PC-3 (cell line): ENCODE results near the gene LRCH1. TPM values are rescaled to one million over a fixed set of nuclear protein-coding genes. Genes with fewer than 3 reads are reported as not detected.

Experiments
- ATAC-seq: fragments of 200-7000 bp; cut with Tn5 transposase; 2 replicates; pipeline ENCODE4 v1.9.1; 2020; ENCODE audit warnings: mild to moderate bottlenecking, moderate library complexity
- BruUV-seq: library from RNA; stranded (reverse); fragments of 400-500 nt; replicated peaks from 2 replicates; lab custom pipeline; 2021; lab: Mats Ljungman, UMichigan
- CTCF ChIA-PET: fragments of 300-600 bp; sonication (Branson Sonifier 250); formaldehyde crosslinking; loops from one replicate; lab custom pipeline; 2022; ENCODE audit warnings: antibody characterized with exemption; lab: Charles Lee
- POLR2A ChIA-PET: fragments of 300-600 bp; sonication (Branson Sonifier 250); formaldehyde crosslinking; loops from one replicate; lab custom pipeline; 2022; ENCODE audit warnings: antibody characterized with exemption; ENCODE audit not compliant: unreplicated experiment; lab: Charles Lee
- DNase-seq: peaks from one replicate; pipeline ENCODE4 v3.0.0-alpha.2; 2015
- H2AFZ ChIP-seq: fragments of 300-600 bp; sonication (generic); 2 replicates; pipeline ENCODE4 v1.6.0; 2016; ENCODE audit warnings: antibody characterized with exemption, low read length
- H3F3A ChIP-seq: fragments of 300-600 bp; sonication (generic); one replicate; pipeline ENCODE4 v1.6.0; 2017; ENCODE audit warnings: antibody characterized with exemption, low read length, control low read depth, mild to moderate bottlenecking; ENCODE audit not compliant: unreplicated experiment
- H3K27ac ChIP-seq: fragments of 300-600 bp; sonication (generic); 2 replicates; pipeline ENCODE4 v1.5.1; 2016; ENCODE audit warnings: mild to moderate bottlenecking, low read length
- H3K27me3 ChIP-seq: fragments of 300-600 bp; sonication (generic); 2 replicates; pipeline ENCODE4 v1.6.1; 2016; ENCODE audit warnings: low read length, mixed read lengths
- H3K36me3 ChIP-seq: fragments of 300-600 bp; sonication (generic); 2 replicates; pipeline ENCODE4 v1.6.1; 2016; ENCODE audit warnings: low read depth, mixed run types, low read length, mixed read lengths
- H3K4me1 ChIP-seq: fragments of 300-600 bp; sonication (generic); 2 replicates; pipeline ENCODE4 v1.5.1; 2016; ENCODE audit warnings: low read length; ENCODE audit not compliant: insufficient read depth
- H3K4me2 ChIP-seq: fragments of 300-600 bp; sonication (generic); 2 replicates; pipeline ENCODE4 v1.6.0; 2016; ENCODE audit warnings: low read length
- H3K4me3 ChIP-seq: fragments of 300-600 bp; sonication (generic); 2 replicates; pipeline ENCODE4 v1.5.1; 2016; ENCODE audit warnings: mild to moderate bottlenecking, low read length, mixed read lengths
- H3K79me2 ChIP-seq: fragments of 300-600 bp; sonication (generic); 2 replicates; pipeline ENCODE4 v1.6.1; 2017; ENCODE audit warnings: low read length, mixed read lengths
- H3K9ac ChIP-seq: fragments of 300-600 bp; sonication (generic); 2 replicates; pipeline ENCODE4 v1.6.0; 2016; ENCODE audit warnings: mild to moderate bottlenecking, low read length
- H3K9me2 ChIP-seq: fragments of 300-600 bp; sonication (generic); replicated peaks from 2 replicates; pipeline ENCODE4 v1.6.1; 2016; ENCODE audit warnings: mixed run types, low read length, mixed read lengths
- H3K9me3 ChIP-seq: fragments of 300-600 bp; sonication (generic); 2 replicates; pipeline ENCODE4 v1.6.1; 2016; ENCODE audit warnings: low read length, mixed read lengths
- H4K20me1 ChIP-seq: fragments of 300-600 bp; sonication (generic); 2 replicates; pipeline ENCODE4 v1.6.1; 2016; ENCODE audit warnings: low read length, mixed read lengths
- EZH2 ChIP-seq: fragments of 300-600 bp; sonication (generic); IDR thresholded peaks from one replicate; pipeline ENCODE4 v1.6.1; 2017; ENCODE audit warnings: antibody characterized with exemption, mild to moderate bottlenecking, low read length; ENCODE audit not compliant: unreplicated experiment
- EZH2phosphoT487 ChIP-seq: fragments of 300-600 bp; sonication (generic); IDR thresholded peaks from 2 replicates; pipeline ENCODE4 v1.6.1; 2018; ENCODE audit warnings: mild to moderate bottlenecking, antibody characterized with exemption, low read length, borderline replicate concordance
- intact Hi-C: fragments of 100-400 bp; cut with micrococcal nuclease; formaldehyde crosslinking; loops from 2 replicates; pipeline ENCODE4 v1.9.0; 2023
- total RNA-seq: library from RNA; depleted of rRNA; stranded (reverse); fragments of >200 nt; gene quantifications from 2 replicates; pipeline ENCODE4 v1.2.3, GENCODE V29; 2014
- TF ChIP-seq, protein P1 (sequence below): fragments of 300-600 bp; sonication (generic); conservative IDR thresholded peaks from 2 replicates; pipeline ENCODE4 v1.5.1; 2017; ENCODE audit warnings: antibody characterized with exemption, low read depth, mild to moderate bottlenecking, low read length

The LRCH1 gene
- total RNA-seq, 1 experiment from 2014 or later = 4.3 TPM

DNA sequence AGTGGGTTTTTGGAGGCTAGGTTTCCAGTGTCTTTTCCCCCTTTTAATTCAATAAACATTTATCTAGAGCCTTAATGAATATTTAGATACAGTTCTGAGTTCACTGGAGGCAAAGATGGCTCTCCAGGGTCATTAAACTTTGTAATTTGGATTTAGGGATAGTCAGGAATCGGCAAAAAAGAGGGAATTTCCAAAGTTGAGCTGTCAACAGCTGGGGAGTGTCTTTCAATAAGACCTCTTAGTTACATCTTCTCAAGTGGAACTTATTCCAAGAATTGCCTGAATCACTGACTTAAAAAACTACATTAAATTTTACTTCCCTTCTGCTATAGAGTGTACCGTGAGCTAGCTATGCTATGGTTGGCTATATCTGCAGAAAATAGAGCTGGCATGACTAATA, 2.0 kb downstream of the LRCH1 start:
- Histone ChIP-seq H3K9ac (peak overlapping the region; percentile 91), H3K4me2 (peak overlapping the region; percentile 91)

DNA sequence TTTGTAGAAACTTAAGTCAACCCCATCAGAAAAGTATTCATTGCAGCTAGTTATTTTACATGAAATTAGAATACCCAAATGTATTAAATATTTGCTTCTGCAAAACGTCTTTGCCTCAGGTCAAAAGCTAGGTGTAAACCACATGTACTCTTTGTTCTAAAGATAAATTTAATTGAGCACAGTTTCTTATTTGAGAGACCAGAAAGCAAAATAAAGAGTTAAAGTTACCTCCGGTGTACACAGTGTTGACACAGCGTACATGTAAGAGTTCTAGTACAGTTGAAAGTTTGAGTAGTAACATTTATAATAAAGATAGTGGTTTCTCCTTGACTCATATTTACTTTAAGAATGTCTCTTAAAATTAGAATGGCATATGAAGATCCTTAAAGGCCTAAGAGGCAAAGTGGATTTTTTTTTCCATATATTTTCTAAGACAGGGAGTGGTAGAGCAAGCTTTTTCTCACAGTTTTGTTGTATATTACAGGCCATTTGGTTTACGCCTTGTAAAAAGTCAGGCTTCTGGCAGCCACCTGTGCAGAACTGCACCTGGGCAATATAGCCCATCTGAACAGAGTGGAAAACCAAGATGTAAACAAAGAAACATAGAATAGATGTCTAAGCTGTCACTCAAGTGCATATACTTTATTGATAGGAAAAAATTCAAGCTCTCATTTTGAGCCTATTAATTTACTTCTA, 2.9 kb downstream of the LRCH1 start:
- no peak overlapping the region for H2AFZ ChIP-seq
- H4K20me1 ChIP-seq = peaks cover 24% of the 10 kb centered on the region; the same call in 1 of the 2 replicates
- no peaks in the 10 kb centered on the region; the same call in 1 of the 2 replicates for H3K36me3 ChIP-seq
- no peaks in the 10 kb centered on the region for H3K9me2 ChIP-seq
- no peaks in the 10 kb centered on the region for H3K9me3 ChIP-seq
- POLR2A ChIA-PET = no interaction called here
- H3F3A ChIP-seq = no peaks in the 10 kb centered on the region
- CTCF ChIA-PET = interaction anchor here (0.6 to 0.8 kb wide), 2 partner anchors 165 to 377 kb away, joined by 3 read pairs; no protein-coding TSS in a partner anchor
- no TSS peak for BruUV-seq
- intact Hi-C loops = loop anchor here (10.0 kb wide), 1 partner anchor 109 kb away; no protein-coding TSS in a partner anchor
- H3K27me3 ChIP-seq = no peaks in the 10 kb centered on the region
- H3K4me2 ChIP-seq = peak overlapping the region; percentile 91
- H3K27ac ChIP-seq = peak overlapping the region; percentile 63
- H3K79me2 ChIP-seq = peaks cover 75% of the 10 kb centered on the region
- H3K4me3 ChIP-seq = peak overlapping the region; percentile 77
- ATAC-seq = peak; percentile 8; the same call in 1 of the 2 replicates
- H3K4me1 ChIP-seq = peaks cover 31% of the 10 kb centered on the region
- DNase-seq = peak; percentile 19
- TF ChIP-seq EZH2phosphoT487 = no peak
- TF ChIP-seq, protein P1, sequence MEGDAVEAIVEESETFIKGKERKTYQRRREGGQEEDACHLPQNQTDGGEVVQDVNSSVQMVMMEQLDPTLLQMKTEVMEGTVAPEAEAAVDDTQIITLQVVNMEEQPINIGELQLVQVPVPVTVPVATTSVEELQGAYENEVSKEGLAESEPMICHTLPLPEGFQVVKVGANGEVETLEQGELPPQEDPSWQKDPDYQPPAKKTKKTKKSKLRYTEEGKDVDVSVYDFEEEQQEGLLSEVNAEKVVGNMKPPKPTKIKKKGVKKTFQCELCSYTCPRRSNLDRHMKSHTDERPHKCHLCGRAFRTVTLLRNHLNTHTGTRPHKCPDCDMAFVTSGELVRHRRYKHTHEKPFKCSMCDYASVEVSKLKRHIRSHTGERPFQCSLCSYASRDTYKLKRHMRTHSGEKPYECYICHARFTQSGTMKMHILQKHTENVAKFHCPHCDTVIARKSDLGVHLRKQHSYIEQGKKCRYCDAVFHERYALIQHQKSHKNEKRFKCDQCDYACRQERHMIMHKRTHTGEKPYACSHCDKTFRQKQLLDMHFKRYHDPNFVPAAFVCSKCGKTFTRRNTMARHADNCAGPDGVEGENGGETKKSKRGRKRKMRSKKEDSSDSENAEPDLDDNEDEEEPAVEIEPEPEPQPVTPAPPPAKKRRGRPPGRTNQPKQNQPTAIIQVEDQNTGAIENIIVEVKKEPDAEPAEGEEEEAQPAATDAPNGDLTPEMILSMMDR = no peak
- H3K9ac ChIP-seq = peak overlapping the region; percentile 91; the same call in 1 of the 2 replicates

More for the DNA sequence above, 2.0 kb downstream of the LRCH1 start:
- no peaks in the 10 kb centered on the region for H3K9me3 ChIP-seq
- CTCF ChIA-PET = interaction anchor here (0.8 kb wide), 1 partner anchor 166 kb away, joined by 3 read pairs; no protein-coding TSS in a partner anchor
- no peaks in the 10 kb centered on the region for H3K27me3 ChIP-seq
- H3K4me3 ChIP-seq = peak overlapping the region; percentile 77
- TF ChIP-seq EZH2 (no peak), EZH2phosphoT487 (no peak)
- TF ChIP-seq, protein P1 = no peak
- no peaks in the 10 kb centered on the region; the same call in 1 of the 2 replicates for H3K36me3 ChIP-seq
- POLR2A ChIA-PET = no interaction called here
- H3K4me1 ChIP-seq = peaks cover 32% of the 10 kb centered on the region
- no peaks in the 10 kb centered on the region for H3K9me2 ChIP-seq
- peak overlapping the region; percentile 63 for H3K27ac ChIP-seq
- intact Hi-C loops = loop anchor here (5.0 to 10.0 kb wide), 2 partner anchors 47 to 110 kb away; no protein-coding TSS in a partner anchor
- no peaks in the 10 kb centered on the region for H3F3A ChIP-seq
- ATAC-seq = no peak
- peaks cover 24% of the 10 kb centered on the region; the same call in 1 of the 2 replicates for H4K20me1 ChIP-seq
- BruUV-seq = TSS peak; percentile 21
- H3K79me2 ChIP-seq = peaks cover 66% of the 10 kb centered on the region
- DNase-seq = no peak
- H2AFZ ChIP-seq = peak overlapping the region; percentile 83
